COLO668 (cell line): ENCODE data around the gene ATG16L1.

Experiments
- DNase-seq: peaks from one replicate; lab custom pipeline; 2025; ENCODE audit not compliant: unreplicated experiment; lab: John Stamatoyannopoulos, UW

The ATG16L1 gene

GRCh38 chr2:233289648-233290047 is 38.2 kb downstream of the ATG16L1 start:
- DNase-seq, result peak; percentile 32

DNA sequence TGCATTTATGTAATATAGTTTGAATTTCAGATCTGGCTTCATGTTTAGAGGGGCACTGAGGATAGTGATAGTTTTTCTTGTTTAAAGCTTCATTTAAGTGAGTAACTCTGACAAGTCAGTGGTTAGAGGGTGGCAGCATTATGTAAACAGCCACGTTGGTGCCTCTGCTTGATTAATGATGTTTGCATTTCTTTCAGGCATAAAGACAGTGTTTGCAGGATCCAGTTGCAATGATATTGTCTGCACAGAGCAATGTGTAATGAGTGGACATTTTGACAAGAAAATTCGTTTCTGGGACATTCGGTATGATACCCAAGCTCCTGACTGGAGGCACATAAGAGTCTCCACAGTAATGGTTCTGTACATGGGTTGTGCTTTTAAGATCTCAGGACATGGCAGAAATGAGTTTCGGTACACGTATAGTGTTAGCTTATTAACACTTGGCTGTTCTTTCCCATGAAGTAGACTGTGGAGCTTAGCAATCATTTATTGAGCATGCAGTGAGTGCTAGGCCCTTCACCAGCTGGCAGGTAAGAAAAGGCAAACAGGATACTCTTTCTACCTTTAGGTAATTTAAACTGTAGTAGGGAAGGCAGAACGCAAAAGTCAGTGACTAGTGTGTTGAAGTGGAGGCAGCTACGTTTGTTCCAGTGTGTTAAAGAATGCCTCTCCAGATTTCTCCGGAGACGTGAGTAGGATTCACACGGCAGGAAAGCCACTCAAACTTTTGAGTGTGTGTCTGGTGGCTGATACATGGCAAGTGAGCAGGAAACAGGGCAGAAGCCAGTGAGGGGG is 38.8 kb downstream of the ATG16L1 start:
- DNase-seq, result peak; percentile 39

DNA sequence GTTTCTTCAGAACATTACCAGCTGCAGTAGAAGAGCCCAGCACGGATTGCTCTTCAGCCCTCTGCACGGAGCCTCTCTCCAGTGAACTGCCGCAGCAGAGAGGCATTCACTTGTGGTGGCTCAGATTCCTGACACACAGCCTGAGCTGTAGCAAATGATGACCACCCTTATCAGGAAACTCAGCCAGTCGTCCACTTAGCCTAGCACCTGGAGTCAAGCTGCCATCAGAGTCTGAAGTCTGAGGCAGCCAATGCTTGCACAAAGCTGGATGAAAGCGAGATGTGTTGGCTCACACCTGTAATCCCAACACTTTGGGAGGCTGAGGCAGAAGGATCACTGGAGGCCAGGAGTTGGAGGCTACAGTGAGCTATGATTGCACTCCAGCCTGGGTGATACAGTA is 44.4 kb downstream of the ATG16L1 start:
- DNase-seq, result no peak

DNA sequence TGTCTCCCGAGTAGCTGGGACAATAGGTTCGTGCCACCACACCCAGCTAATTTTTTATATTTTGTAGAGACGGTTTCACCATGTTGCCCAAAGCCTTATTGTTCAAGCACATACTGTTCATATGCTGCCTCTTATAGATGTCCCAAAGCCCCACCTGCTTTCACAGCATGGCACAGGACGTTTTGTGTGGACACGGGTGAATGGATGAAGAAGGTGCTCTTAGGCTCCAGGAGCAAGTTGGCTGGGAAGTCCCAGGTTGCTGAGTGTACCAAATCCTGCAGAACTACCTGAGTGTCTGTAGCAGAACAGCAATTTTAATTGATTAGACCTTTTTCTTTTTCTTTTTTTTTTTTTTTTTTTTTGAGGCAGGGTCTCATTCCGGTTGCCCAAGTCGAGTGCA is 45.6 kb downstream of the ATG16L1 start:
- DNase-seq, result no peak

- DNase-seq, result no peak
Observed at GRCh38 chr2:233300401-233300800, 48.9 kb downstream of the ATG16L1 start.

DNA sequence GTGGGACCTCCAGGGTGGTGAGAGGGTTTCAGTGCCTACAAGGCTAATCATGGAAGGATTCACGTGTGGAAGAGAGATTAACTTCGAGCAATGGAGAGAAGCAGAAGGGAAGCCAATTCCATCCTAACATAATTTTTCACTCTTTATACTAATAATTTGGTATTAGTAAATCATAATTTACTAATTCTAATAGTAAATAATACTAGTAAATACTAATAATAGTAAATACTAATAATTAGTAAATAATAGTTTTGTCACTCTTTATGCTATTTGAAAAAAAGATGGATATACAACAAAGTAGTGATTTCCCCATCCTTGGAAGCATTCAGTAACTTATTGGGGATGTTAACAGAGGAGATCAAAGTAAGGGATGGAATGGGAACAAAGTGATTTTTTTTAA is 49.8 kb downstream of the ATG16L1 start:
- DNase-seq, result no peak

DNA sequence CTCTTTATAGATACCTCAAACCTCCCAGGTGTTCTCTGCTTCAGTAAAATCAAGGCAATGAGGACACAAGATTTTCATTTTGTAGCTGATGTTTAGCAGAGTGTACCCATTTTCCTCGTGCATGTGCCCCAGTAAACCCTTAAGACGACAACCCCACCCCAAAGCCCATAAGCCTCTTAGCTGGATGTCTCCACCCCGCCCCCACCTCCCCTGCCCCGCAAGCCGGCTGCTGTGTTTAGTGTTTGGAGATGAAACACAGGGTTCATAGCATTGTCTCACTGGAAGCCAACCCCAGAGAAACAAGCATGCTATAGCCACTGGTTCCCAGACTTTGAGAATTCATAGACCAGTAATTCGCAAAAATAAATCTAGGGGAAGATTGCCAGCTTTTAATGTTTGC is 50.3 kb downstream of the ATG16L1 start:
- DNase-seq, result no peak

- DNase-seq, result no peak
Observed at GRCh38 chr2:233303252-233303651, 51.8 kb downstream of the ATG16L1 start.

DNA sequence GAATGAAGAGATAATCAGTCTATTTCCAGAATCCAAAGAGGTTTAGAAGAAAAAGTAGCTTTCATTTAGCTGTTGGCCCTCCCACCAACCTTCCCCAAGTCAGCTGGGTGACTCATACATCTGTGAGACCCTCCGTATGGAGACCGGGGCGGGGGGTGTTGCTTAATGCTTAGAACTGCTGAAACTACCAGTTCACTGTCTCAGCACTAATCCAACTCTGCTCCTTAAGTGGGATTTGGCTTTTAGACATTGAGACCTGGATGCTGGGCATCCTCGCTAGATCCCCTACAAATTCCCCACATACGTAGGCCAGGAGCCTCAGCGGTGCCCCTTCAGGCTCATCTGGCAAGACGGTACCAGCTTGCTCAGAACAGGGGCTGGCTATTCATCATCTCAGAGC is 56.1 kb downstream of the ATG16L1 start, which contains the start of gene SAG:
Gene SAG, plus strand, starts transcription at position 252 of the 400 bp plus-strand sequence. CDS start 1,374 bp downstream, outside the sequence.
- DNase-seq, result no peak

DNA sequence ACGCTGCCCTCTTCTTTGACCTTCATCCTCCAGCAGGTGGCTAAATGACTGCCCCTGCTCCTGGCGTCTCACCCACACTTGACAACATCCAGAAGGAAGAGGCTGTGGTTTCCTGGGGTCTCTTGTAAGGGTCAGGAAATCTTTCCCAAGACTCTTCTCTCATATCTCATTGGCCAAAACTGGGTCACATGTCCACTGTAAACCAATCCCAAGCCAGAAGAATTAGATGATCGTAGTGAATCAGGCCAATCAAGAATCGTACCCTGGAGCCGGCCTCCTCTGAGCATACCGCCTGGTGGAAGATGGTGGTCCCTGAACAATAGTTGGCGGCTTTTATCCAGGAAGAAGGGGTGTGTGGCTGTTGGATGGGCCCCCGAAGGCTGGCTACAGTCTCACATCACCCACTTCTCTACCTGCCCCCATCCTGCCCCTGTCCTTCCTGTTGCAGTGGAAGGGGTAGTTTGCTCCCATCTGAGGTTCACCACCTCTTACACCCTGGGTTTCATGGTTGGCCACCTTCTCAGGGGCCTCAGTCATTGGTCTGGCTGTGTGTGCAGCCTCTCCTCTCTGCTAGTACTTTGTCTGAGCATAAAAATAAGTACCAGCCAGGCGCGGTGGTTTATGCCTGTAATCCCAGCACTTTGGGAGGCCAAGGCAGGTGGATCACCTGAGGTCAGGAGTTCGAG is 59.9 kb downstream of the ATG16L1 start:
- no peak for DNase-seq

DNA sequence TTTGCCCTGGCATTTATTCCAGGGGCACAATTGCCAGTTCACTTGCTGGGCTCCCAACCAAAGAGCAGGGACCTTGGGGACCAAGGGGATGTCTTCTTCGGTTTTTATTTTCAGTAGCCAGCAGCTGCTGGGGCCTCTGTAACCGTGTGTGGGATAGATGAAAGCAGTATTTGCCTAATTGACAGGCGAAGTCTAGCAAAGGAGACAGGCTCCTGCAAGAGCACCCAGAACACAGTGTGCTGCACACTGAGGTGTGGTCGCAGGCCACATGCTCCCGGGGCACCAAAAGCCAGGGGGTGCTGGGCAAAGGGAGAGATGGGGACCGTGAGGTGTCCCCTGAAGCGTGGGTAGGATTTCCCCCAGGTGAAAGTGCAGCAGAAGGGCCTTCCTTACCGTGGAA is 61.4 kb downstream of the ATG16L1 start:
- no peak for DNase-seq

GRCh38 chr2:233314180-233314925 is 62.9 kb downstream of the ATG16L1 start:
- no peak for DNase-seq

DNA sequence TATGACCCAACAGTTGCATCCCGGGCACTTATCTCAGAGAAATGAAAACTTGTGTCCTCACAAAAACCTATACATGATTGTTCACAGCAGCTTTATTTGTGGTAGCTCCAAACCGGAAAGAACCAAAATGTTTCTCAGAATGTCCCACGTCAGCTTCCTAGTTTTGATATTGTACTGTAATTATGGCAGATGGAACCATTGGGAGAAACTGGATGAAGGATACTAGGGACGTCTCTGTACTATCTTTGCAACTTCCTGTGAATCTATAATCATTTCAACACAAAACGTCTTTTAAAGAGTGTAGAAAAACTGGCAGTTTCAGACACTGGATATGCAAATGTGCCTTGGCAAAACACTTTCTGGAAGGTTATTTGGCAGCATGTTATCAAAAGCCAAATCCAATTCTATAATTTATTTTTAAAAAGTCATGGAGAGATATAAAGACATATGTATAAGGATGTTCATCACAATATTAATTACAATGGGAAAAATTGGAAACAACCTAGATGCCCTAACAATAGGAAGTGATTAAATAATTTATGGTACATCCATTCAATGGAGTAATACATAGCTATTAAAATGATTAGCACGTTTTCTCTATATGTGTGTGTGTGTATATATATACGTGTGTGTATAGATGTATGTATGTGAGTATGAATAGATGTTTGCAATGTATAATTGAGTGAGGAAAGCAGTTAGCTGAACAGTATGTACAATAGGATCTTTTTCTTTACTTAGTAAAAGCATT is 65.9 kb downstream of the ATG16L1 start:
- no peak for DNase-seq

DNA sequence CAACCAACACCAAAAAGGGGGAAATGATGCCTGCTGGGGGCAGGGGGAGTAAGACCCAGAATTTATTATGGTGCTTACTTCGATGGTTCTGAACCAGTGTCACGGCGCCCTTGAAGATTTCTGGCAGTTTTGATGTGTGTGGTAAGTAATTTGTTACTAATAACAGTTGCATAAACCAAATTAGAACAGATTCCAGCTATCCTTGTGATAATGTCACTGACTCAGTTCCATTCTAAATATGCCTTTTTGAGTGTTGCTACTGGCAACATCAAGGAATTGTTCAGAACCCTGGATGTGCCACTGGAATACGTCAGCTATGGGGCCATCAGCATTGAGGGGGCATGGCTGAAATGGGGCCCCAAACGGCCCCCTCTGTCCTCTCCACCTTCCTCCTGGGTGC is 67.8 kb downstream of the ATG16L1 start:
- no peak for DNase-seq

DNA sequence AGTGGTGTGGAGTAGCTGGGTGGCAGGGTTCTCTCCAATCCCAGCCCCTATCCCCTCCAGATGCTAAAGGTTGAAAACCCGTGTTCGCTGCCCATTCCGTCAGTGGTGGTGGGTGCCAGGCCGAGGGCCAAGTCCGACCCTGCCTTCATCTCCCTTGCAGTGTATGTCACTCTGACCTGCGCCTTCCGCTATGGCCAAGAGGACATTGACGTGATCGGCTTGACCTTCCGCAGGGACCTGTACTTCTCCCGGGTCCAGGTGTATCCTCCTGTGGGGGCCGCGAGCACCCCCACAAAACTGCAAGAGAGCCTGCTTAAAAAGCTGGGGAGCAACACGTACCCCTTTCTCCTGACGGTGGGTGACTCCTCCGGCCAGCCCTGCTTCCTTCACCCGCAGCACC is 69.0 kb downstream of the ATG16L1 start:
- no peak for DNase-seq

GRCh38 chr2:233321166-233321565 is 69.7 kb downstream of the ATG16L1 start:
- DNase-seq, result no peak

DNA sequence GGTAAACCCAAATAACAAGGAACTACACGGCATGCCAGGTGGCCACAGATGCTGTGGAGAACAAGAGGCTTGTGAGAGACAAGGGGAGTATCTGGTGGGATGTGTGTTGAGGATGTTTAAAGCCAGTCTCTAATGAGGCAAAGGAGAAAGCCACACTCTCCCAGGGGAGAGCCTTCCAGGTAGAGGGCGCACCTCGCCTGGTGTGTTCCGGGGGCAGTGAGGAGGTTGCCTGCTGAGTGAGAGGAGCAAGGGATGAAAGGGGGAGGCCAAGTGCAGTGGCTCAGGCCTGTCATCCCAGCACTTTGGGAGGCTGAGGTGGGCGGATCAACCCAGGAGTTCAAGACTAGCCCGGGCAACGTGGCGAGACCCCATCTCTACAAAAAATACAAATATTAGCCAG is 72.4 kb downstream of the ATG16L1 start:
- peak; percentile 6 for DNase-seq

- no peak for DNase-seq
Observed at GRCh38 chr2:233325256-233325655, 73.8 kb downstream of the ATG16L1 start.

DNA sequence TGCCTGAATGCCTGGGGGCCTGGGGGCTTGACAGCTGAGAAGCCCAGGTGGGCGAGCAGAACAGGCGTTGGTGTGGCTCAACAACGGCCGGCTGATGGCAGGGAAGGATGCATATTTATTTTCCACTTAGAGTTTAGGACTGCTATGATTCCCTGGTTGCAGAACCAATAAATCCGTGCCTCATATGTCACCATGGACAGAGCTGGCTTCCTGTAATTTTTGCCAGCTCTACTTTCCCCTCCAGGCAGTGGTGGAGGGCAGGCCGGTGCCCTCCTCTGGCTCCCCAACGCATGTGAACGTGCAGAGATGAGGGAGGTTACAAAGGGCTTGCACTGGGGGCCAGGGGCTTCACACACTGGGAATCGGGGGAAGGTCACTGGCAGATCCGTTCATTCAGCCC is 74.3 kb downstream of the ATG16L1 start:
- no peak for DNase-seq

- no peak for DNase-seq
Observed at GRCh38 chr2:233326500-233326899, 75.0 kb downstream of the ATG16L1 start.

GRCh38 chr2:233328922-233329321 is 77.4 kb downstream of the ATG16L1 start:
- no peak for DNase-seq
